ENCODE measurements around the gene SNRPA.
"Not testable (repeated sequence)": the region's sequence is repeated elsewhere in the genome, so short reads cannot be mapped to it uniquely, and the experiment has no call there.

The SNRPA gene

GRCh38 chr19:40747536-40747935, 3.5 kb upstream of the SNRPA start:
- DNase-seq = no peak

DNA sequence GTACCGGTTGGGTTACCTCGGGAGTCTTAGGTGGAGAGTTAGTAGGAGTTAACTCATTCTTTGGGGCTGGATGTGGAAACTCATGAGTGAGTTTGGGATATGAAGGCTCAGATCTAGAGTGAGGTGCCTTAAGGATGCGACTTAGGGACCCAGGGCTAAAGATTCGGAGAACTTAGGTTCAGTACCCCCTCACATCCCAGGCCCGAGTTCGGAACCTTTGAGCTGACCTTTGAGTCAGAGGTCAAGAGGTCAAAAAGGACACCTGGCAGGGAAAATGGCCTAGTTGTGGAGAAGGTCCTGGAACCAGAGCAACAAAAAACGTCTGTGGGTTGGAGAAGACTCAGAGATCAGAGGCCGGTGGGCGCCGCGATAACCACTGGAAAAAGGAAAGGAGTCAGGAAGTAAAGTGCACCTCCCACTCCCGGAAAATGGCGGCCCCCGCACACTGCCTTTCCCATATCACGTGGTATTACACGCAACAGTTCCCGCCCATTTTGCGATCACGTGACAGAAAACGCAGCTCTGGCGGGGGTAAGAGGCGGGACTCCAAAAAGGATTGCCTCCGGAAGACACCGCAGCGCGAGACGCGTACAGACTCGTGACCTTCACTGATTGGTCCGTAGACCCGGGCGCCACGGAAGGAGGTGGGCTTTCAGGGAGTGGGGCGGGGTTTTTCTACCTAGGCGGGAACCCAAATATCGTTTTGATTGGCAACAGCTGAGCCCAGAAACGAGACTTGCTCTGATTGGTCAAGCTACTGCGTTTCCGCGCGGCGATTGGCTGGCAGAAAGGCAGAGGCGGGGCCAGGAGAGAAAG, 737 bp upstream of the SNRPA start, which contains the start of gene ACTMAP:
Gene ACTMAP (minus strand): TSS at position 420 of the 816 bp plus-strand sequence. CDS start 674 bp downstream, outside the sequence.
- DNase-seq = peak; percentile 100

DNA sequence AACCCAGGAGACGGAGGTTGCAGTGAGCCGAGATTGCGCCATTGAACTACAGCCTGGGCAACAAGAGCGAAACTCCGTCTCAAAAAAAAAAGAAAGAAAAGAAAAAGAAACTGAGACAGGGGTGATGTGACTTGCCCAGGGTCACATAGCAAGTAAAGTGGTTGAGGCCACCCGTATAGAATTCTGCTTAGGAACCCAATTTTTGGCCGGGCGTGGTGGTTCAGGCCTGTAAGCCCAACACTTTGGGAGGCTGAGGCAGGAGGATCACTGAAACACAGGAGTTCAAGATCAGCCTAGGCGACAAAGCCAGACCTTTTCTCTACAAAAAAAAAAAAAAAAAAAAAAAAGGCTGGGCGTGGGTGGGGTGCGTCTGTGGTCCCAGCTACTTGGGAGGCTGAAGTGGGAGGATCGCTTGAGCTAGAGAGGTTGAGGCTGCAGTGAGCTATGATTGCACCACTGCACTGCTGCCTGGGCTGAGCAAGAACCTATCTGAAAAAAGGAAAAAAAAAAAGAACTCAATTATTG, 1.3 kb downstream of the SNRPA start:
- peak; percentile 31 for DNase-seq

DNA sequence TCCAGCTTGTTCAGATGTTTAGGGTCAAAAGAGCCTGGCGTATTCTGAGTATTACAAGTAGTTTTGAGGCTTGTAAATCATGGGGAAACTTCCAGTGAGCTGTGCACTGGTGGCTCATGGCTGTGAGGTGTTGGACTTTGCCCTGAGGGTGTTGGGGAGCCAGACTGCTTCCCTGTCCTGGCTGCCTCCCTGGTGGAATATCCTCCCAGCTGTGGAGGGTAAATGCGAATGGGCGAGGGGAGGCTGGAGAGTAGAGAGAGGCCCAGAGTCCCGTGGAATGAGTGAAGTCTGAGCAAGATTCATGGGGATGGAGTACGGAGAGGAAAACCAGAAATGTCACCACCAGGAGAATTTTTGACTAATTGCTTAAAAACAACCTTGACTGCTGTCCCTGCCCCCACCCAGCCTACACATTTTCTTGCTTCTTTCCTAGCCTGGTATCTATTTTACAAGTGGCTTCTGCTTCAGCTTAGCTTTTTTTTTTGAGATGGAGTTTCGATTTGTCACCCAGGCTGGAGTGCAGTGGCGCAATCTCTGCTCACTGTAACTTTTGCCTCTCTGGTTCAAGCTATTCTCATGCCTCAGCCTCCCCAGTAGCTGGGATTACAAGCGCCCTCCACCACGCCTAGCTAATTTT, 3.7 kb downstream of the SNRPA start:
- DNase-seq = peak; percentile 78

- no peak for DNase-seq
These were observed 4.2 kb downstream of the SNRPA start for GRCh38 chr19:40755248-40755624.

DNA sequence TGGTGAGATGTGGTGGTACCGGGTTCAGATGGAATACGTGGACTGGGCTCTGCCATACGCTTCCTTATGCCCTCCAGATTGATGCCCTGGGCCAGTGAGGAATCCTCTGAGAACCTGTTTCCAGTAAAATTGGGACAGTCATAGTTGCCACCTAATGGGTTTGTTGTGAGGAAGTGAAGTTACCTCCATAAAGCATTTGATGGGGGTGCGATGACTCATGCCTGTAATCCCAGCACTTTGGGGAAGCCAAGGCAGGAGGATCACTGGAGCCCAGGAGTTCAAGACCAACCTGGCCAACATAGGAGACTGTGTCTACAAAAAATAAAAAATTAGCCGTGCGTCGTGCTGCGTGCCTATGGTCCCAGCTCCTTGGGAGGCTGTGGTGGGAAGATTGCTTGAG, 4.8 kb downstream of the SNRPA start:
- DNase-seq = no peak

DNA sequence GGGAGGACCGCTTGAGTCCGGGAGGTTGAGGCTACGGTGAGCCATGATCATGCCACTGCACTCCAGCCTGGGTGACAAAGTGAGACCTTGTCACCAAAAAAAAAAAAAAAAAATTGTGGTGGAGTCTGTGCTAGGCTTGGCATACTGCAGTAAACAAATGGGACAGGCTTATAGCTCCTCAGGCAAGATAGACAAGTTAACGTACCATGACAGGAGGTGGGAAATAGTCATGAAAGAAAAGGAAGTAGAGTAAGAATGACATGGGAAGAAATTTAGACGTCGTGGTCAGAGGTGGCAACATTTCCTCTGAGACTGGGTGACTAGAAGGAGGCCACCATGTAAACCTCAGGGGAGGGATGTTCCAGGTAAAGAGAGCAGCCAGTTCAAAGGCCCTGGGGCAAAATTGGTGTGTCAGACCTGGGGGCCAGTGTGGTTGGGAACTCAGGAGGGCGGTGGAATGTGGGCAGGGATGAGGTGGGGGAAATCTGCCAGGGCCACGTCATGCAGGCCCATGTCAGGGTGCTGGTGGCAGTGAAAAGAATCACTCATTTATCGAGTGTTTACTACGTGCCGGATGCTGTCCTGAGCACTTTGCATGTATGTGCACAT, 5.6 kb downstream of the SNRPA start:
- peak; percentile 42 for DNase-seq

DNA sequence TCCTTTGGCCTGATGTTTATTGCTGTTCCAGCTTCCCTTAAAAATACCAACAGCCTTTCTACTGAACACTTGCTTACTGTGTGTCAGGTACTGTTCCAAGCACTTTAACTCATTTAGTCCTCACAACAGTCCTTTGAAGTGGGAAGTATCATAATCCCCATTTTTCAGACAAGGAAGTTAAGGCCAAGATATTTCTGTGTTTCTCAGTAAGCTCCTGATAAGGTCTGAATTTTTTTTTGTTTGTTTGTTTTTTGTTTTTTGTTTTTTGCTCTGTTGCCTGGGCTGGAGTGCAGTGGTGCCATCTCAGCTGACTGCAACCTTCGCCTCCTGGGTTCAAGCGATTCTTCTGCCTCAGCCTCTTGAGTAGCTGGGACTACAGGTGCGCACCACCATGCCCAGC, 7.5 kb downstream of the SNRPA start:
- no peak for DNase-seq

DNA sequence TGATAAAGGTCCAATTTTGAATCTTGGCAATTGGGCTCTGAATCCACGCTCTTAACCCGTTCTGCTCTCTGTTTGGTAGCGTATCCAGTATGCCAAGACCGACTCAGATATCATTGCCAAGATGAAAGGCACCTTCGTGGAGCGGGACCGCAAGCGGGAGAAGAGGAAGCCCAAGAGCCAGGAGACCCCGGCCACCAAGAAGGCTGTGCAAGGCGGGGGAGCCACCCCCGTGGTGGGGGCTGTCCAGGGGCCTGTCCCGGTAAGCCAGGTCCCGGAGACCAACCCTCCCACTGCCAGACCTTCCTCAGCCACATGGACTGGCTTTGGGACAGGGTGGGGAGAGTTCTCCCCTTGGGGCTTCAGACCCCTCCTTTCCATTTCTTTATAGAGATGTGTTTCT, 8.3 kb downstream of the SNRPA start:
- DNase-seq = no peak

GRCh38 chr19:40762754-40763470, 11.9 kb downstream of the SNRPA start:
- DNase-seq = no peak

- no peak for DNase-seq
These were observed 12.5 kb downstream of the SNRPA start for GRCh38 chr19:40763526-40763925.

DNA sequence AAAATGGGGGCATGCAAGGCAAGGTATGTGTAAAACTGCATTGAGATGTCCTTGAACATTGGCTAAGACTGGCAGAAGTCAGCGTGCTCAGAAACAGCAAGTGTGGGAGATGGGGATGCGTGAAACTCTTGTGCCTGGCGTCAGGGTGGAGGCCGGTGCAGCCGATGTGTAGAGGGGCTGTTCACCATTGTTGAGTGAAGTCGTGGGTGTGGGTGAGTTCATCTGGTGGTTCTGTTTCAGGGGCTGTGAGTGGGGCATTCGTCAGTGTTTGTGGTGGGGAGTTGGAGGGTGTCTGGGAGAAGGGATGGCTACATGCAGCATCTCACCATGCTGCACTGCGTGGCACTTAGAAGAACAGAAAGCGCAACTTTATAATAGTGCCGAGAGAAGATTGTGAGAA, 13.0 kb downstream of the SNRPA start:
- no peak for DNase-seq

DNA sequence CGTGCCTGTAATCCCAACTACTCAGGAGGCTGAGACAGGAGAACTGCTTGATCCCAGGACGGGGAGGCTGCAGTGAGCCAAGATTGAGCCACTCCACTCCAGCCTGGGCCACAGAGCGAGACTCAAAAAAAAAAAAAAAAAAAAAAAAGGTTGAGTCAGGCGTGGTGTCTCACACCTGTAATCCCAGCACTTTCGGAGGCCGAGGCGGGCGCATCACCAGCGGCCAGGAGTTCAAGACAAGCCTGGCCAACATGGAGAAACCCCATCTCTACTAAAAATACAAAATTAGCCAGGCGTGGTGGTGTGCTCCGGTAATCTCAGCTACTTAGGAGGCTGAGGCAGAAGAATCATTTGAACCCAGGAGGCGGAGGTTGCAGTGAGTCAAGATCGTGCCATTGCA, 15.4 kb downstream of the SNRPA start:
- DNase-seq = not testable (repeated sequence)

- DNase-seq = no peak
These were observed 17.9 kb downstream of the SNRPA start for GRCh38 chr19:40768869-40769268.

- peak; percentile 27 for DNase-seq
These were observed 20.3 kb downstream of the SNRPA start for GRCh38 chr19:40771101-40771862.

- DNase-seq = no peak
These were observed 24.1 kb downstream of the SNRPA start, which contains the start of gene MIA for GRCh38 chr19:40774916-40775631. MIA (plus strand) TSS chr19:40775521; CDS start chr19:40775543, 22 bp downstream.

GRCh38 chr19:40775632-40776022, 24.6 kb downstream of the SNRPA start:
- DNase-seq = no peak

DNA sequence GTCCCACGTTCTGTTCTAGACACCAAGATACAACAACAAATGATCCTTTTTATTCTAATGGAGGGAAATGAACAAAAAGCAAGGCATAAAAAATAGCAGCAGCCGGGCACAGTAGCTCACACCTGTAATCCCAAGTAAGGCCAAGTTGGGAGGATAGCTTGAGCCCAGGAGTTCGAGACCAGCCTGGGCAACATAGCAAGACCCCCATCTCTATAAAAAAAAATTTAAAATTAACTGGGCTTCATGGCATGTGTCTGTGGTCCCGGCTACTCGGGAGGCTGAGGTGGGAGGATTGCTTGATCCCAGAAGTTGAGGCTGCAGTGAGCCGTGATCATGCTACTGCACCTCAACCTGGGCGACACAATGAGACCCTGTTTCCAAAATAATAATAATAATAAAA, 25.4 kb downstream of the SNRPA start:
- no peak for DNase-seq

GRCh38 chr19:40776932-40777644, 26.1 kb downstream of the SNRPA start:
- DNase-seq = peak; percentile 96

DNA sequence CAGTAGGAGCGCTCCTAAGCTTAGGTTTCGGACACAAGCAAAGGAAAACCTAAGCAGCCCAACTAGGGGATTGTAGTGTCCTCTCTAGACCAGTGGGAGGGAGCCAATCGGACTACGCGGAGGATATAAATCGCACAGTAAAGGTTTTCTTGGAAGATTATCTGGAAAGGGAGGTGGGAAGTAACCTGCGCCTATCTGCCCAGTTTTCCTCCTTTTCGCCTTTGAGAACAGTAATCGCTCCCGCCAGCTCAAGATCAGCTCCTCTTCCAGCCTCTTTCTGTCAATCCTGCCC, 26.6 kb downstream of the SNRPA start:
- DNase-seq = no peak

Data from activated CD4-positive, alpha-beta T cell treated with anti-CD3 and anti-CD28 coated beads, Interleukin-2, Interleukin-6, amounts not matched to agents 100 ng/mL and 50 ng/mL, durations not matched to agents 16 hours and 8 hours (primary cell).